Measurements from ENCODE around the gene NKRF.
"Not testable (repeated sequence)": the region's sequence is repeated elsewhere in the genome, so short reads cannot be mapped to it uniquely, and the experiment has no call there.

The NKRF gene

GRCh38 chrX:119606280-119607017 lies at the start of gene NKRF:
Gene NKRF (minus strand): TSS chrX:119606424.
- peak; percentile 91 for DNase-seq

- no peak for DNase-seq
These were observed 48.9 kb upstream of the NKRF start for GRCh38 chrX:119655125-119655524.

GRCh38 chrX:119654112-119654531 lies 47.9 kb upstream of the NKRF start:
- DNase-seq, result no peak

- no peak for DNase-seq
These were observed 42.2 kb upstream of the NKRF start for GRCh38 chrX:119648421-119648775.

- no peak for DNase-seq
These were observed 41.6 kb upstream of the NKRF start for GRCh38 chrX:119647552-119648420.

- no peak for DNase-seq
These were observed 40.9 kb upstream of the NKRF start for GRCh38 chrX:119647089-119647488.

GRCh38 chrX:119646515-119646914 lies 40.3 kb upstream of the NKRF start:
- DNase-seq, result no peak

- no peak for DNase-seq
These were observed 37.5 kb upstream of the NKRF start for GRCh38 chrX:119643696-119644095.

GRCh38 chrX:119640731-119641170 lies 34.5 kb upstream of the NKRF start:
- no peak for DNase-seq

GRCh38 chrX:119638725-119639471 lies 32.7 kb upstream of the NKRF start:
- DNase-seq, result no peak

- not testable (repeated sequence) for DNase-seq
These were observed 31.2 kb upstream of the NKRF start for GRCh38 chrX:119637421-119637820.

GRCh38 chrX:119636419-119636818 lies 30.2 kb upstream of the NKRF start:
- no peak for DNase-seq

GRCh38 chrX:119635799-119636198 lies 29.6 kb upstream of the NKRF start:
- no peak for DNase-seq

- DNase-seq, result no peak
These were observed 29.0 kb upstream of the NKRF start for GRCh38 chrX:119635179-119635578.

GRCh38 chrX:119625843-119626242 lies 19.6 kb upstream of the NKRF start:
- no peak for DNase-seq

- DNase-seq, result no peak
These were observed 18.9 kb upstream of the NKRF start for GRCh38 chrX:119624951-119625668.

- no peak for DNase-seq
These were observed 18.2 kb upstream of the NKRF start for GRCh38 chrX:119624417-119624816.

- DNase-seq, result no peak
These were observed 16.4 kb upstream of the NKRF start for GRCh38 chrX:119622356-119623232.

- no peak for DNase-seq
These were observed 12.2 kb upstream of the NKRF start for GRCh38 chrX:119618439-119618838.

- no peak for DNase-seq
These were observed 11.4 kb upstream of the NKRF start for GRCh38 chrX:119617517-119618164.

- DNase-seq, result no peak
These were observed 8.6 kb upstream of the NKRF start for GRCh38 chrX:119614776-119615175.

Measured in NCI-H2107 (cell line).